HEK293T (cell line): ENCODE data around the gene SKAP2.
"Not testable (repeated sequence)": the region's sequence is repeated elsewhere in the genome, so short reads cannot be mapped to it uniquely, and the experiment has no call there.

Source experiments
- CTCF ChIA-PET: fragments of 350-600 bp; formaldehyde crosslinking; extraction: SDS; loops from one replicate; lab custom pipeline; 2021; ENCODE audit warnings: antibody characterized with exemption, inconsistent platforms; lab: Yijun Ruan, JAX
- POLR2A ChIA-PET: fragments of 350-600 bp; formaldehyde crosslinking; extraction: SDS; loops from one replicate; lab custom pipeline; 2020; ENCODE audit warnings: antibody characterized with exemption, inconsistent platforms; lab: Yijun Ruan, JAX
- DNase-seq: peaks from one replicate; pipeline ENCODE4 v3.0.0; 2012; ENCODE audit warnings: mixed read lengths; ENCODE audit errors: extremely low spot score
- ARNT ChIP-seq: fragments of 450-650 bp; IDR thresholded peaks from 2 replicates; pipeline ENCODE4 v1.6.1; 2017; ENCODE audit warnings: mild to moderate bottlenecking
- BHLHE40 ChIP-seq: fragments of 450-650 bp; IDR thresholded peaks from 2 replicates; pipeline ENCODE4 v1.6.1; 2016; ENCODE audit warnings: mild to moderate bottlenecking, moderate library complexity, borderline replicate concordance
- CTBP1 ChIP-seq: fragments of 450-650 bp; IDR thresholded peaks from 2 replicates; pipeline ENCODE4 v1.6.1; 2016; ENCODE audit warnings: borderline replicate concordance
- ELF4 ChIP-seq: fragments of 450-650 bp; IDR thresholded peaks from 2 replicates; pipeline ENCODE4 v1.6.1; 2017; ENCODE audit warnings: antibody characterized with exemption
- FOXA1 ChIP-seq: fragments of 450-650 bp; IDR thresholded peaks from 2 replicates; pipeline ENCODE4 v1.6.1; 2016; ENCODE audit warnings: mild to moderate bottlenecking
- FOXK2 ChIP-seq: fragments of 450-650 bp; IDR thresholded peaks from 2 replicates; pipeline ENCODE4 v1.6.1; 2016; ENCODE audit warnings: mild to moderate bottlenecking
- FOXM1 ChIP-seq: fragments of 450-650 bp; IDR thresholded peaks from 2 replicates; pipeline ENCODE4 v1.6.1; 2017; ENCODE audit warnings: mild to moderate bottlenecking, borderline replicate concordance
- HDGF ChIP-seq: fragments of 450-650 bp; IDR thresholded peaks from 2 replicates; pipeline ENCODE4 v1.6.1; 2017; ENCODE audit warnings: antibody characterized with exemption, borderline replicate concordance
- L3MBTL2 ChIP-seq: fragments of 450-650 bp; conservative IDR thresholded peaks from 2 replicates; pipeline ENCODE4 v1.6.1; 2016; ENCODE audit warnings: mild to moderate bottlenecking
- LEF1 ChIP-seq: fragments of 450-650 bp; IDR thresholded peaks from 2 replicates; pipeline ENCODE4 v1.6.1; 2017; ENCODE audit warnings: mild to moderate bottlenecking, borderline replicate concordance
- NFRKB ChIP-seq: fragments of 450-650 bp; IDR thresholded peaks from 2 replicates; pipeline ENCODE4 v1.6.1; 2016; ENCODE audit warnings: mild to moderate bottlenecking, moderate library complexity
- PKNOX1 ChIP-seq: fragments of 450-650 bp; IDR thresholded peaks from 2 replicates; pipeline ENCODE4 v1.6.1; 2016
- SP1 ChIP-seq: fragments of 450-650 bp; IDR thresholded peaks from 2 replicates; pipeline ENCODE4 v1.6.1; 2017
- SUZ12 ChIP-seq: fragments of 450-650 bp; IDR thresholded peaks from 2 replicates; pipeline ENCODE4 v1.6.1; 2016; ENCODE audit warnings: mild to moderate bottlenecking
- TARDBP ChIP-seq: fragments of 450-650 bp; IDR thresholded peaks from 2 replicates; pipeline ENCODE4 v1.6.1; 2016
- ZNF384 ChIP-seq: fragments of 450-650 bp; IDR thresholded peaks from 2 replicates; pipeline ENCODE4 v1.6.1; 2016

Gene SKAP2

GRCh38 chr7:26853788-26854393, 10.5 kb downstream of the SKAP2 start:
- ChIA-PET POLR2A (interaction anchor here (1.0 to 1.6 kb wide), 5 partner anchors 243 to 303 kb away, joined by 3 to 6 read pairs (median 3); partner anchors contain the start of genes HOXA5 and HOXA7), CTCF (interaction anchor here (0.6 to 1.8 kb wide), 6 partner anchors 14 to 299 kb away, joined by 3 to 9 read pairs (median 5); partner anchors contain the start of gene HOXA5)
- DNase-seq, result no peak
- no peak for TF ChIP-seq BHLHE40
- no peak for TF ChIP-seq NFRKB
- no peak for TF ChIP-seq FOXK2
- no peak for TF ChIP-seq FOXM1
- TF ChIP-seq SUZ12, result no peak
- TF ChIP-seq ELF4, result no peak
- no peak for TF ChIP-seq FOXA1
- no peak for TF ChIP-seq SP1
- no peak for TF ChIP-seq CTBP1
- no peak for TF ChIP-seq ZNF384
- no peak for TF ChIP-seq L3MBTL2
- TF ChIP-seq ARNT, result no peak
- TF ChIP-seq HDGF, result no peak

GRCh38 chr7:26850193-26850651, 14.2 kb downstream of the SKAP2 start:
- ChIA-PET POLR2A (interaction anchor here (0.8 kb wide), 1 partner anchor 295 kb away, joined by 3 read pairs; no protein-coding TSS in a partner anchor), CTCF (no interaction called here)
- TF ChIP-seq SP1, result no peak
- TF ChIP-seq TARDBP, result no peak
- TF ChIP-seq BHLHE40, result no peak
- TF ChIP-seq HDGF, result no peak
- no peak for TF ChIP-seq ELF4
- no peak for TF ChIP-seq L3MBTL2
- TF ChIP-seq ARNT, result no peak
- no peak for DNase-seq

GRCh38 chr7:26843705-26844104, 20.7 kb downstream of the SKAP2 start:
- TF ChIP-seq CTBP1 (no peak), ZNF384 (no peak), LEF1 (no peak), NFRKB (no peak), TARDBP (no peak), FOXK2 (no peak), SP1 (no peak), ELF4 (no peak), BHLHE40 (no peak), FOXM1 (no peak), HDGF (no peak), FOXA1 (no peak), ARNT (no peak), L3MBTL2 (no peak), SUZ12 (no peak), PKNOX1 (no peak)
- ChIA-PET POLR2A (interaction anchor here (1.0 to 1.5 kb wide), 2 partner anchors 305 to 306 kb away, joined by 4 read pairs; no protein-coding TSS in a partner anchor), CTCF (interaction anchor here (1.6 kb wide), 1 partner anchor 267 kb away, joined by 4 read pairs; no protein-coding TSS in a partner anchor)
- DNase-seq, result peak; percentile 17

GRCh38 chr7:26842897-26843296, 21.5 kb downstream of the SKAP2 start:
- POLR2A ChIA-PET, result interaction anchor here (1.5 kb wide), 1 partner anchor 307 kb away, joined by 4 read pairs; no protein-coding TSS in a partner anchor
- DNase-seq, result no peak
- CTCF ChIA-PET, result no interaction called here
- TF ChIP-seq ELF4 (no peak), FOXK2 (no peak), LEF1 (no peak), TARDBP (no peak), ARNT (no peak), FOXM1 (no peak), CTBP1 (no peak), FOXA1 (no peak), SUZ12 (no peak), PKNOX1 (no peak), SP1 (no peak), BHLHE40 (no peak), ZNF384 (no peak), HDGF (no peak), NFRKB (no peak), L3MBTL2 (no peak)

- TF ChIP-seq SP1 (no peak), ELF4 (no peak), HDGF (no peak), FOXA1 (no peak), ARNT (no peak), FOXK2 (no peak), SUZ12 (no peak), CTBP1 (no peak), TARDBP (no peak), ZNF384 (no peak), PKNOX1 (no peak)
- ChIA-PET POLR2A (no interaction called here), CTCF (no interaction called here)
- DNase-seq, result no peak
These were observed 23.2 kb downstream of the SKAP2 start for GRCh38 chr7:26841003-26841739.

- POLR2A ChIA-PET, CTCF ChIA-PET, DNase-seq: not testable (repeated sequence)
These were observed 27.6 kb downstream of the SKAP2 start for GRCh38 chr7:26836793-26837192.
